Ramos (cell line): ENCODE measurements around the gene ABHD12.

Experiments used
- in situ Hi-C: fragments of 300-500 bp; cut with MboI; formaldehyde crosslinking; loops from one replicate; pipeline ENCODE4 v1.14.3; 2022; ENCODE audit warnings: low sequenced_read_pairs; ENCODE audit not compliant: unreplicated experiment

The ABHD12 gene

DNA sequence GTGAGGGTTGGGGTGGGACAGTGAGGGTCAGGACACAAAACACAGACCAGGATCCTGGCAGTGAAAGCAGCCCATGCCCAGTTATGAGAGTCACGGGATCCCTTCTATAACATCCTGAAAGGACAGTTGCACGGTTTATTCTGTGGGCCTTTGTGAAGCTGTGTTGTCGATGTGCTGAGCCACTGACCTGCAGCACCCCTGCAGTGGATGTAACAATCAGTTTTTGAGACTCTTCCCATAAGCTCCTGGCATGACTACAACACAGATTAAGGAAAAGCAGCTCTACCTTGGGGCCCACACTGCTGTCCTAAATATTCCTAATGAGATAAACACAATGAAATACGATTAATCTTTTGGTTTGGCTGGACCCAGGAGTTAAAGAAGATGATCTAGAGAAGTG, 139.1 kb downstream of the ABHD12 start:
- in situ Hi-C loops: no loop called here

DNA sequence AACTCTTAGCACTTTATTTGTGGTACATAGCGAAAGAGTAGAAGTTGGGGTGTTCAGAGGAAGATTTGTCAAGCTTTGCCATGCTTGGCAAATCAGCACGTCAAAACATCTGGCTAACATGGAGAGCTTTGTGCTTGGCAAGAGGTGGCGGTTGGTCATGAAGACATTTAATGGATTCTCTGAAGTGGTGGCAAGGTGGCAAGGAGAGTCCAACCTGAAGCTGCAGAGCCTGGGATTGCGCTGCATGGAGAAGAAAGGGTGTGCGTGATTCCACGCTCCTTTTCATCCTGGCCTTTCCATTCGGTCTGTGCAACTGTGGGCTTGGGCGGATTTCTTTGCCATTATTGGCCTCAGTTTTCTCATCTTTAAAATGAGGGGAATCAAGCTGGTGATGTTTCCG, 139.6 kb downstream of the ABHD12 start:
- in situ Hi-C loops: no loop called here

GRCh38 chr20:25250508-25250907, 140.1 kb downstream of the ABHD12 start:
- in situ Hi-C loops: no loop called here
